K562 (cell line): ENCODE measurements around the gene SCEL. TPM values are rescaled to one million over a fixed set of nuclear protein-coding genes. Genes with fewer than 3 reads are reported as not detected.

Experiments used
- ATAC-seq: fragments of 200-7000 bp; cut with Tn5 transposase; 3 replicates; pipeline ENCODE4 v1.9.1; 2020; ENCODE audit warnings: moderate library complexity
- BruUV-seq: library from RNA; stranded (reverse); fragments of 400-500 nt; replicated peaks from 2 replicates; lab custom pipeline; 2021; lab: Mats Ljungman, UMichigan
- CTCF ChIA-PET: fragments of 300-600 bp; formaldehyde crosslinking; extraction: SDS; loops from one replicate; lab custom pipeline; 2021; ENCODE audit warnings: low intra/inter-chr PET ratio; lab: Yijun Ruan, JAX
- POLR2A ChIA-PET: fragments of 300-600, 350-650 bp; sonication (Branson Sonifier 250); formaldehyde crosslinking; extraction: SDS; loops from one replicate; lab custom pipeline; 2021; ENCODE audit warnings: antibody characterized with exemption, inconsistent platforms; lab: Yijun Ruan, JAX
- DNase-seq, 4 experiments: peaks; one replicate each; pipeline versions ENCODE4 v3.0.0 to v3.0.0-alpha.2; 2011 to 2018; ENCODE audit warnings: low spot score in 3 of 4, mixed read lengths in 3 of 4; ENCODE audit errors: extremely low read depth in 1 of 4
- FAIRE-seq: peaks from 2 replicates; lab custom pipeline; 2011; peaks lifted over from hg19 to GRCh38; lab: Jason Lieb, UNC
- H2AFZ ChIP-seq: 2 replicates; pipeline ENCODE4 v1.6.0; 2011; ENCODE audit warnings: low read depth, low read length, control low read depth, inconsistent platforms
- H3K27ac ChIP-seq: fragments of 200-600 bp; 3 replicates; pipeline ENCODE4 v1.8.0; 2011; ENCODE audit warnings: low read depth, mild to moderate bottlenecking, control low read depth, inconsistent platforms, low read length, moderate library complexity, mixed read lengths; ENCODE audit errors: extremely low read depth
- H3K27me3 ChIP-seq, 2 experiments: fragments of 300-600 bp in 1 of 2; 2 replicates in 1 of 2; 3 replicates in 1 of 2; pipeline versions ENCODE4 v1.6.0 to v1.8.0; 2011; ENCODE audit warnings: inconsistent platforms in 2 of 2, low read length in 2 of 2, mild to moderate bottlenecking in 1 of 2, mixed read lengths in 1 of 2, moderate library complexity in 1 of 2; ENCODE audit not compliant: control insufficient read depth in 2 of 2, insufficient read depth in 2 of 2
- H3K36me3 ChIP-seq: fragments of 300-600 bp; 3 replicates; pipeline ENCODE4 v1.8.0; 2011; ENCODE audit warnings: mild to moderate bottlenecking, low read length, inconsistent platforms; ENCODE audit not compliant: control insufficient read depth, insufficient read depth
- H3K4me1 ChIP-seq, 2 experiments: fragments of 200-600 bp in 1 of 2; replicated peaks in 1 of 2; 2 replicates in 1 of 2; 3 replicates in 1 of 2; pipeline versions ENCODE4 v1.5.1 to v1.8.0; 2011; ENCODE audit warnings: inconsistent platforms in 2 of 2, low read length in 2 of 2, mild to moderate bottlenecking in 1 of 2, mixed read lengths in 1 of 2, moderate library complexity in 1 of 2; ENCODE audit not compliant: control insufficient read depth in 2 of 2, insufficient read depth in 2 of 2
- H3K4me2 ChIP-seq: 2 replicates; pipeline ENCODE4 v1.6.1; 2011; ENCODE audit warnings: low read length, control low read depth, inconsistent platforms, mixed read lengths; ENCODE audit not compliant: insufficient read depth
- H3K4me3 ChIP-seq: fragments of 200-600 bp; sonication (generic), shearing (Covaris generic); 2 replicates; pipeline ENCODE4 v1.5.1; 2016; ENCODE audit warnings: control low read depth, inconsistent platforms
- H3K79me2 ChIP-seq: fragments of 200-600 bp; 3 replicates; pipeline ENCODE4 v1.8.0; 2011; ENCODE audit warnings: low read length, inconsistent platforms; ENCODE audit not compliant: control insufficient read depth, insufficient read depth
- H3K9ac ChIP-seq, 2 experiments: 2 replicates each; pipeline versions ENCODE4 v1.6.0 to v1.6.1; 2011; ENCODE audit warnings: low read depth in 2 of 2, low read length in 2 of 2, control low read depth in 1 of 2, inconsistent platforms in 1 of 2, mild to moderate bottlenecking in 1 of 2, mixed read lengths in 1 of 2; ENCODE audit not compliant: insufficient read depth in 1 of 2
- H3K9me1 ChIP-seq: one replicate; pipeline ENCODE4 v1.6.0; 2011; ENCODE audit warnings: inconsistent platforms, mild to moderate bottlenecking, low read length, moderate library complexity; ENCODE audit not compliant: control insufficient read depth, insufficient read depth
- H3K9me3 ChIP-seq: replicated peaks from 2 replicates; pipeline ENCODE4 v1.5.1; 2011; ENCODE audit warnings: low read depth, low read length, inconsistent platforms; ENCODE audit not compliant: control insufficient read depth, insufficient read depth
- H4K20me1 ChIP-seq: replicated peaks from 2 replicates; pipeline ENCODE4 v1.6.1; 2011; ENCODE audit warnings: low read length, inconsistent platforms, mixed read lengths; ENCODE audit not compliant: control insufficient read depth, insufficient read depth
- GABPA ChIP-seq: fragments of 200-800 bp; sonication (Bioruptor generic); conservative IDR thresholded peaks from 2 replicates; pipeline ENCODE4 v1.6.1; 2016; ENCODE audit warnings: low read depth, missing genetic modification characterization, missing compliant biosample characterization
- HDAC2 ChIP-seq: fragments of 450-650 bp; IDR thresholded peaks from 2 replicates; pipeline ENCODE4 v1.6.1; 2016; ENCODE audit warnings: mild to moderate bottlenecking
- PHB ChIP-seq: fragments of 250-450 bp; sonication (Bioruptor Pico); IDR thresholded peaks from 2 replicates; pipeline ENCODE4 v1.5.0; 2021
- ZFP91 ChIP-seq: sonication (generic); formaldehyde crosslinking; IDR thresholded peaks from 2 replicates; pipeline ENCODE4 v1.8.0; 2022; ENCODE audit warnings: mild to moderate bottlenecking, missing genetic modification reagents
- ZNF398 ChIP-seq: fragments of 250-450 bp; sonication (Bioruptor Pico); IDR thresholded peaks from 2 replicates; pipeline ENCODE4 v1.8.0; 2021; ENCODE audit warnings: moderate library complexity, mild to moderate bottlenecking, inconsistent platforms
- WGBS: fragments of 100-300 bp; shearing (Covaris generic); methylation state at CpG from one replicate; pipeline ENCODE4 v1.1.6; 2016; ENCODE audit warnings: low coverage, mixed read lengths; ENCODE audit not compliant: insufficient coverage; ENCODE audit errors: missing lambda C conversion rate; 5-methylcytosine and 5-hydroxymethylcytosine counted together
- in situ Hi-C: fragments of 300-500 bp; cut with MboI; formaldehyde crosslinking; loops from 4 replicates; pipeline ENCODE4 v1.15.0; 2018; ENCODE audit warnings: inconsistent platforms, mixed read lengths
- intact Hi-C: fragments of 100-400 bp; cut with micrococcal nuclease; formaldehyde crosslinking; loops from 2 replicates; pipeline ENCODE4 v1.14.2; 2022
- polyA plus RNA-seq, 8 experiments: library from polyadenylated mRNA; depleted of rRNA in 4 of 8; stranded (reverse) in 5 of 8; unstranded in 3 of 8; fragments of >200 nt; fragmentation: Nextera tagmentation in 2 of 8; fragmentation: Illumina TruSeq in 1 of 8; extraction: Ambion mirVana in 2 of 8; extraction: Trizol in 1 of 8; gene quantifications; 2 replicates each; pipeline versions ENCODE4 v1.2.1 to v1.2.3, GENCODE V29; 2011 to 2014; ENCODE audit warnings: inconsistent platforms in 1 of 8, missing spikeins in 1 of 8
- total RNA-seq, 7 experiments: library from RNA; depleted of rRNA in 6 of 7; stranded (reverse); fragments of >200 nt in 6 of 7; fragmentation: Illumina TruSeq in 2 of 7; extraction: Trizol in 2 of 7; gene quantifications; 2 replicates each; pipeline versions ENCODE4 v1.2.1 to v1.2.3, GENCODE V29; 2011 to 2021; ENCODE audit warnings: low replicate concordance in 1 of 7

Gene SCEL
- total and polyA plus RNA-seq, 9 of the 15 experiments (the other 6 are each of a cell fraction or from before 2014, with no cell fraction given): not detected

- no TSS peak for BruUV-seq
- no peaks in the 10 kb centered on the region for H3K27me3 ChIP-seq
- no peak for FAIRE-seq
- DNase-seq: no peak
- in situ Hi-C loops: no loop called here
- no peak overlapping the region for H3K27ac ChIP-seq
- TF ChIP-seq ZNF398 (no peak), ZFP91 (CRISPR knock-in tag) (no peak), GABPA (no peak), HDAC2 (no peak), PHB (CRISPR knock-in tag) (no peak)
- H3K9me1 ChIP-seq: no peaks in the 10 kb centered on the region
- no peak overlapping the region for H3K4me3 ChIP-seq
- ATAC-seq: no peak
- H3K9ac ChIP-seq: no peak overlapping the region
- WGBS: 2% methylated on average over 6 of the region's 7 CpGs
- POLR2A ChIA-PET: interaction anchor here (0.5 to 0.8 kb wide), 3 partner anchors 9 to 600 kb away, joined by 3 read pairs; no protein-coding TSS in a partner anchor
- H3K79me2 ChIP-seq: no peaks in the 10 kb centered on the region
- no peak overlapping the region for H3K4me2 ChIP-seq
- no peaks in the 10 kb centered on the region for H4K20me1 ChIP-seq
- no peak overlapping the region for H2AFZ ChIP-seq
- H3K9me3 ChIP-seq: no peaks in the 10 kb centered on the region
- H3K4me1 ChIP-seq: no peaks in the 10 kb centered on the region
- intact Hi-C loops: no loop called here
- CTCF ChIA-PET: no interaction called here
- H3K36me3 ChIP-seq: no peaks in the 10 kb centered on the region
These were observed 48.6 kb downstream of the SCEL start for GRCh38 chr13:77584106-77584505.
